Spleen (tissue), 11 donors: Measurements from ENCODE around the gene EFCAB12. TPM values are rescaled to one million over a fixed set of nuclear protein-coding genes. Genes with fewer than 3 reads are reported as not detected.

Source experiments
- DNase-seq: peaks from one replicate; pipeline ENCODE4 v3.0.0-alpha.2; 2020
- H3K27ac ChIP-seq, 8 donors: fragments of 200-600 bp; sonication (generic) in 7 of 8; 1 replicate in 4 of 8; 2 replicates in 4 of 8; pipeline versions ENCODE4 v1.5.0 to v1.8.0; 2016 to 2021; ENCODE audit warnings: inconsistent platforms in 4 of 8, mild to moderate bottlenecking in 4 of 8, moderate library complexity in 1 of 8
- H3K27me3 ChIP-seq, 7 donors: fragments of 200-600 bp; sonication (generic) in 6 of 7; replicated peaks in 1 of 7; 1 replicate in 4 of 7; 2 replicates in 3 of 7; pipeline versions ENCODE4 v1.5.0 to v1.8.0; 2016 to 2021; ENCODE audit warnings: inconsistent platforms in 3 of 7, mild to moderate bottlenecking in 1 of 7
- H3K36me3 ChIP-seq, 6 donors: fragments of 200-600 bp; sonication (generic) in 5 of 6; 1 replicate in 4 of 6; 2 replicates in 2 of 6; pipeline versions ENCODE4 v1.5.0 to v1.8.0; 2016 to 2021; ENCODE audit warnings: inconsistent platforms in 2 of 6
- H3K4me1 ChIP-seq, 6 donors: fragments of 200-600 bp; sonication (generic) in 5 of 6; 1 replicate in 3 of 6; 2 replicates in 3 of 6; pipeline versions ENCODE4 v1.5.0 to v1.8.0; 2016 to 2021; ENCODE audit warnings: inconsistent platforms in 3 of 6
- H3K4me3 ChIP-seq, 8 donors: fragments of 200-600 bp; sonication (generic) in 7 of 8; 1 replicate in 4 of 8; 2 replicates in 4 of 8; pipeline versions ENCODE4 v1.5.0 to v1.8.0; 2016 to 2021; ENCODE audit warnings: inconsistent platforms in 4 of 8, mild to moderate bottlenecking in 4 of 8, moderate library complexity in 2 of 8
- H3K9me3 ChIP-seq, 8 donors: fragments of 200-600 bp; sonication (generic) in 7 of 8; 1 replicate in 4 of 8; 2 replicates in 4 of 8; pipeline versions ENCODE4 v1.5.0 to v1.8.0; 2016 to 2021; ENCODE audit warnings: inconsistent platforms in 4 of 8
- CTCF ChIP-seq, 11 experiments: fragments of 200-600 bp in 7 of 11; fragments of 450-650 bp in 4 of 11; sonication (generic) in 4 of 11; IDR thresholded peaks in 8 of 11; conservative IDR thresholded peaks in 3 of 11; 1 replicate in 7 of 11; 2 replicates in 4 of 11; pipeline versions ENCODE4 v1.4.0 to v1.8.0; 2016 to 2021; ENCODE audit warnings: antibody characterized with exemption in 11 of 11, inconsistent platforms in 4 of 11, mild to moderate bottlenecking in 1 of 11
- POLR2A ChIP-seq, 3 donors: fragments of 450-650 bp; IDR thresholded peaks; one replicate each; pipeline ENCODE4 v1.5.1; 2017; ENCODE audit warnings: antibody characterized with exemption in 3 of 3, mild to moderate bottlenecking in 1 of 3
- POLR2AphosphoS5 ChIP-seq, 3 donors: sonication (generic); formaldehyde crosslinking; IDR thresholded peaks; one replicate each; pipeline ENCODE4 v1.5.1; 2017; ENCODE audit warnings: antibody characterized with exemption in 3 of 3
- WGBS, 5 donors: extraction: QIAGEN DNeasy Blood & Tissue Kit in 3 of 5; methylation state at CpG; one replicate each; pipeline versions ENCODE4 v1.1.5 to v1.1.7; 2013 to 2018; 5-methylcytosine and 5-hydroxymethylcytosine counted together
- intact Hi-C: fragments of 100-400 bp; cut with DNase I; formaldehyde crosslinking; loops from one replicate; pipeline ENCODE4 v1.15.0; 2023; ENCODE audit warnings: low total_unique reads
- polyA plus RNA-seq, 3 donors: library from polyadenylated mRNA; stranded (reverse); fragments of 200-250 nt; gene quantifications; one replicate each; pipeline ENCODE4 v1.2.1, GENCODE V29; 2013
- total RNA-seq, 7 donors: library from RNA; depleted of rRNA in 3 of 7; stranded (reverse); fragments of >200 nt in 3 of 7; fragmentation: NEBNext Ultra II Directional in 4 of 7; extraction: Animal tissue kit (Norgen Biotek cat#: 25700) in 4 of 7; gene quantifications; one replicate each; pipeline versions ENCODE4 v1.1.0 to v1.2.1, GENCODE V29; 2016 to 2021
- donor health status: healthy with polysubstance abuse.
- donor health status: DM: no; HTN: no; CAD: no; lungs with moderate emphysema.
- donor health status: DM: no; HTN: no; CAD: no.
- donor health status: Bipolar disorder and iron deficiency.
- donor health status: healthy.
- donor health status: DM: no; HTN: no; CAD: no.
- donor health status: DM: yes; HTN: yes; CAD: no.

Gene EFCAB12
- total and polyA plus RNA-seq, 10 donors, result 0.20 to 2.1 (median 1.0) TPM

- Histone ChIP-seq H3K27me3 (no peaks in the 10 kb centered on the region), H3K4me1 (peaks cover 49 to 92% (median 74%) of the 10 kb centered on the region in 6 donors), H3K9me3 (no peaks in the 10 kb centered on the region), H3K36me3 (peaks cover 0 to 40% (median 13%) of the 10 kb centered on the region in 6 donors), H3K4me3 (peak overlapping the region; percentile 77 to 95 (median 90)), H3K27ac (peak overlapping the region; percentile 84 to 98 (median 94))
- intact Hi-C loops, result no loop called here
- peak; percentile 92 for DNase-seq
- TF ChIP-seq POLR2AphosphoS5 (IDR thresholded peaks at IDR 0.05) (no peak), CTCF (IDR thresholded peaks at IDR 0.05 in 8 of 11, conservative IDR thresholded peaks at IDR 0.05 in 3 of 11) (no peak), POLR2A (IDR thresholded peaks at IDR 0.05) (no peak)
- WGBS, 5 donors, result 0 to 1% (median 0%) methylated on average over 10 to 17 of the region's 17 CpGs
Measured at GRCh38 chr3:129439226-129439816, 10.9 kb upstream of the EFCAB12 start.

DNA sequence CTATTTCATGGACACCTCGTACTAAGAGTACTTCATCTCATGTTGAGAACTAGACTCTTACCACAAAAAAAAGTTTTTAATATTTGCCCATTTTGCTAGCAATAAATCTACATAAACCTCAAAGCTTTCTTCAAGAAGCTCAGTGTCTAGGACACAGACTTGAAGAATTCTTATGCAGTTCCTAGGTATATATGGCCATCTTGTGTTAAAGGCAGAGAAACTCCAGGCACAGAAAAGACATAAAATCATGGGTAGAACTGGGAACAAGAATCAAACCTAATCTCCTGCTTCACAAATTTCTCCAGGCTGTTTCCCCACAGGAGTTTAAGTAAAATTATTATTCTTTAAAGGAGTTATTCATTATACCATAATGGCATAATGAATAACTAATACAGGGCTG is 6.9 kb upstream of the EFCAB12 start:
- Histone ChIP-seq H3K4me3 (peak overlapping the region in 3 of 8 donors; percentile 12 to 52 (median 16)), H3K27me3 (no peaks in the 10 kb centered on the region), H3K36me3 (peaks cover 0 to 79% (median 52%) of the 10 kb centered on the region in 6 donors), H3K27ac (peak overlapping the region in 7 of 8 donors; percentile 14 to 72 (median 68)), H3K4me1 (peaks cover 32 to 73% (median 59%) of the 10 kb centered on the region in 6 donors), H3K9me3 (no peaks in the 10 kb centered on the region)
- DNase-seq, result no peak
- TF ChIP-seq CTCF (IDR thresholded peaks at IDR 0.05 in 8 of 11, conservative IDR thresholded peaks at IDR 0.05 in 3 of 11), result no peak
- TF ChIP-seq POLR2A (IDR thresholded peaks at IDR 0.05), result no peak
- no peak for TF ChIP-seq POLR2AphosphoS5 (IDR thresholded peaks at IDR 0.05)
- WGBS, 5 donors, result 64 to 77% (median 71%) methylated on average over 1 of the region's 1 CpG
- intact Hi-C loops, result no loop called here

- Histone ChIP-seq H3K4me1 (peaks cover 32 to 77% (median 61%) of the 10 kb centered on the region in 6 donors), H3K9me3 (no peaks in the 10 kb centered on the region), H3K27me3 (no peaks in the 10 kb centered on the region), H3K4me3 (peak overlapping the region in 2 of 8 donors; percentile 6 to 52), H3K27ac (peak overlapping the region in 7 of 8 donors; percentile 0 to 72 (median 68)), H3K36me3 (peaks cover 0 to 89% (median 56%) of the 10 kb centered on the region in 6 donors)
- TF ChIP-seq CTCF (IDR thresholded peaks at IDR 0.05 in 8 of 11, conservative IDR thresholded peaks at IDR 0.05 in 3 of 11), result no peak
- TF ChIP-seq POLR2AphosphoS5 (IDR thresholded peaks at IDR 0.05), result no peak
- TF ChIP-seq POLR2A (IDR thresholded peaks at IDR 0.05), result no peak
- no peak for DNase-seq
- 83 to 100% (median 96%) methylated on average over 1 of the region's 1 CpG for WGBS, 5 donors
- intact Hi-C loops, result no loop called here
Measured at GRCh38 chr3:129434140-129434539, 5.7 kb upstream of the EFCAB12 start.

DNA sequence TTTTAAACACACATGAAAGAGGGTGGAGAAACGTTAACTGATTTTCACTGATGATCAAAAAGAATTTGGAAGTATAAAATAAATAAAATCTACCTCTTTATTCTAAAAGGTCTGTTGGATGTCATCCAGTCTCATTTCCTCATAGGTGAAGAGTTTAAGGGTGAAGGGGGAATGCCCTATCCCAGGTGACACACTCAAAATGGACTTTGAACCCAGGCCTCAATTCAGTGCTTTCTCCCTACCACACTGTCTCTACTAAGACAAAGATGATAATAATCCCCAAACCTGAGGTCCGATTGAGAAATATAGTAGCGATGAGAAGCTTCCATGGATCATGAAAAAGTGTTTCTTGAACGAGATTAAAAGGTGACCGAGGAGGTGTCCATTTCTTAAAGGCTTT is 5.1 kb upstream of the EFCAB12 start:
- peaks cover 0 to 89% (median 56%) of the 10 kb centered on the region in 6 donors for H3K36me3 ChIP-seq
- peaks cover 29 to 77% (median 62%) of the 10 kb centered on the region in 6 donors for H3K4me1 ChIP-seq
- WGBS, 5 donors, result 90 to 96% (median 94%) methylated on average over 5 of the region's 5 CpGs
- no peak for TF ChIP-seq CTCF (IDR thresholded peaks at IDR 0.05 in 8 of 11, conservative IDR thresholded peaks at IDR 0.05 in 3 of 11)
- TF ChIP-seq POLR2AphosphoS5 (IDR thresholded peaks at IDR 0.05), result no peak
- H3K4me3 ChIP-seq, result peak overlapping the region in 1 of 8 donors; percentile 52
- intact Hi-C loops, result no loop called here
- no peak for DNase-seq
- no peaks in the 10 kb centered on the region for H3K27me3 ChIP-seq
- H3K9me3 ChIP-seq, result no peaks in the 10 kb centered on the region
- H3K27ac ChIP-seq, result peak overlapping the region in 3 of 8 donors; percentile 68 to 72 (median 70)
